NCI-H1105 (cell line): ENCODE results near the gene ADAMTS17.
"Not testable (repeated sequence)": the region's sequence is repeated elsewhere in the genome, so short reads cannot be mapped to it uniquely, and the experiment has no call there.

Source experiments
- DNase-seq: peaks from one replicate; lab custom pipeline; 2025; lab: John Stamatoyannopoulos, UW

ADAMTS17 gene

DNA sequence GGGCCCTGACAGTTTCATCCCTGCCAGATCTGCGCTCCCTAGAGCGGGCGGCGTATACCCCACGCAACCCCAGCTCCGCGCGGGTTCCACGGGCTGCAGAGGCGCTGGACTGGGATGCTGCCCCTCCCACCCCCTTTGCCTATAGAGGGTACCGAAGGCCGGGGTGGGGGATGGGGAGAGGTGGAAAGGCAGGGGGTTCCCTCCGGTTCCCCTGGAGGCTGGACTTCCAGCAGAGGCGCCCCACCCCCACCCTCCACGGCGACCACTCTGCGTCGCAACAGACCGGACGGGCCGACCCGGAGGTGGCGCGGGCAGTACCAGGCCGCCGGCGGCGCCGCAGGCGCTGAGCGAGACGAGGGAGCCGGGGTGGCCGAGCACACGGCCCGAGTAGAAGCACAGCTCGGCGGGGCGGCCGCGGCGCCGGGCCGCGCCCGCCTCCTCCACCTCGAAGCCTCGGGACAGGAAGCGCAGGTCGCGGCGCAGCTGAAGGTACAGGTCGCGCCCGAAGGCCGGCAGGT lies 995 bp downstream of the ADAMTS17 start:
- DNase-seq: no peak

DNA sequence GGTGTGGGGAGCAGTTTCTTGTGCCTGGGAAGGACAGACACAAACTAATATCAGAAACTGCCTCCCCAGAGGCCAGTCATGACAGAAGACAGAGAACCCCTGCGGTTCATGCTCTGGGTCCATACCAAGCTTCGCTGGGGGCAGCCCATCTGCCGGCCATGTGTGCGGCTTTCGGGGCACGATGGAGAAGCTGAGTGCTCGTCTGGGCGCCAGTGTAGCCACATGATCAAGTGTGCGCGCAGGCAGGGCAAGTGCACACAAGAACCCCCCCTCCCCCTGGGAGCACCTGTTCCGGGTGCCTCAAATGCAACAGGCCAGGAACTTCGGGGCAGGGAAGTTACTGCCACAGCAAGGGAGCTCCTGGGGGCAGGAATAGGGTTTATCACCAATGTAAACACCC lies 1.8 kb downstream of the ADAMTS17 start:
- no peak for DNase-seq

DNA sequence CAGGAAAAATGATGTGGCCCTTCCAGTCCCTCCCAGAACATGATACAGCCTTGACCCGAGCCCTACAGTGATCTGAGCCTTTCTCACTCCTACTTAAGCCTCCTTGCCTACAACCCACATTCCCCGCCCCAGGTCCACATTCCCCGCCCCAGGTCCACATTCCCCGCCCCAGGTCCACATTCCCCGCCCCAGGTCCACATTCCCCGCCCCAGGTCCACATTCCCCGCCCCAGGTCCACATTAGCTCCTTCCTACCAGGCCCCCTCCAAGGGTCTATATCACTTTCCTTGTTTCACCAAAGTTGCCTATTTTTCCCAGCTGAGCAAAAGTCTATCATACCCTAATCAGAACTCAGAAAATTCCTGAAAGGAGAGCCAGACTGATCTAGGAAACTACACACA lies 2.3 kb downstream of the ADAMTS17 start:
- DNase-seq: not testable (repeated sequence)

DNA sequence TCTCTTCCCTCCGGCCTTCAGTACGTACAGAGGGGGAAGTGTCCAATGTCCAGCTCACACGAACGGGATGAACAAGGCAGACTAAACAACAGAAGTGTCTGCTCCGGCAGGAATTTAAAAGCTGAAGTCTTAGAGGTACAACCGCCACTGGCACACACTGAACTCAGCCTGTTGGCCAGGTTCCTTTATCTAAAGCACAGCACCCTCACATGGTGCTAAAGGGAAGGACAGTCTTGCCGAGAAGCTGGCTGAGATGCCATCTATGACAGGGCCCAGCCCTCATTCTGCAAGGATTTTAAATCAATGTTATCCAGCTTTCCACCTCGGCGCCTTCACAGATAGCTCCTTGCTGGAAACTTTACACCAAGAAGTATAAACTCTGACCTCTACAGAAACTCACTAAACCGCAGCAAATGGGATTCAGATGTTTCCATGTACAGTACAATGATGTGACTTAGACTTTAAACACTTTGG lies 2.8 kb downstream of the ADAMTS17 start:
- DNase-seq: peak; percentile 8

DNA sequence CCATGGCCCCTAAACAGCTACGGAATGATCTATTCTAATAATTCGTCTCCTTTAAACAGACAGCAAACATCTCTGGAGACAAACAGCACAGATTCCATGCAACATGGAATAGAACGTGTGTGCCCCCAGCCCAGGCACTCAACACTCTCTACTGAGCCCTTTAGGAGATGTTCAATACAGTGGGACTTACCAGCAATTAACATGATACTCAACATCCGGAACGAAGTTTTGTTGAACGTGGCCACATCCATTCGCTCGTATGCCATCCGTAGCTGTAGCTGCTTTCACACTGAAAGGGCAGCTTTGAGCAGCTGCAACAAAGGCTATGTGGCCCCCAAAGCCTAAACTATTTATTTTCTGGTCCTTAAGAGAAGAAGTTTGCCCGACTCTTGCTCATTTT lies 3.5 kb downstream of the ADAMTS17 start:
- no peak for DNase-seq

DNA sequence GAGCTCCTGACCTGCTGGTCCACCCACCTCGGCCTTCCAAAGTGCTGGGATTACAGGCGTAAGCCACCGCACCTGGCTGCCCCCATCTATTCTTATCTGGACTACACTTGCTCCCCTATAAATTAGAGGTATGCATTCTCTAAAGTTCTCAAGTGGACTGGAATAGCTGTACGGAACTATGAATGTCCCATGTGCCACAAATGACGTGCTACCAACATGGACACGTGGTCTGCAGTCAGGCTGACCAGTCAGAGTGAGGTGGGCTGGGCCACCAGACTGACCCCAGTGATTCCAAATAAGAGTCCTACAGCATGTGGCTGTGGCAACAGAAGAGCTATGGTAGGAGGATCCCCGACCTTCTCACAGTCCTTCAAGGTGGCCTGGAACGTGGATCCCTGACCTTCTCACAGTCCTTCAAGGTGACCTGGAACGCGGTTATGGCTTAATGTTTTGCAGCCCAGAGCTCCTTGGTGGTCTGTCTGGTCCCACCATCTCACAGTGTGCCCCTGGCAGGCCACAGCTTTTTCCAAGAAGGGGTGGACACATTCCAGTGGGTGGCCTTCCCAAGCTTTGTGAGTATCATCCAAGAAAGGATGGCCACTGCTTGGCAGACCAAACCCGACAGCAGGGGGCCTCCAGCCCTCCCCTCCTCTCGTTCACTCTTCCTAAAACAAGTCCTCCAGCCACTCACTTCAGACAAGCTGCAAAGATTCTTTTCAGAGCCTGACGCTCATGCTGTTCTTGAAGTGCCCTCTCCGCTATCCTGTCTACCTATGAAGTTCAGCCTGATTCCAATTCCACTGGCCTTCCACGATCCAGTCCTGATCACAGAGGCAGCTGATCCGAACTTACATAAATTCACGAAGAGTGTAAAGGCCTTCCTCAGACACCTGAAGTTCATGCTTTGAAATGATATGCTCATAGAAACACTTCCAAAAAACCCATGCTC lies 4.4 kb downstream of the ADAMTS17 start:
- no peak for DNase-seq

DNA sequence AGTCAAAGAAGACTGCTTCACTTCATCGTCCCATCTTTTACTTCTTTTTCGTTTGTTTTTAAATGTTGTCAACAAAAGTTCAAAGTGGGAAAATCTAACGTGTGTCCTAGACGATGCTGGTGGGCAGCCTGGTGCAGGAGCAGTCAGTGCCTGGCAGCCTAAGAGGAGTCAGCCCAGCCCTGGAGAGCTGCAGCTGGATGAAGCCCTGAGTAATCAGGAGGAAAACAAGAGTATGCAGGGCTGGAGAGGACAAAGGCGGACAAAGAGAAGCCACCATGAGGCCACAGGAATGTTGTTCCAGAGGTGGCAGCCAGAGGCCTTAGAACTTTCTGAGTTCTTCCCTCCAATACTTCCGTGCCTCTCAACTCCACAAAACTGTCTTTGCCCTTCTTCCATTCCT lies 5.7 kb downstream of the ADAMTS17 start:
- DNase-seq: no peak

DNA sequence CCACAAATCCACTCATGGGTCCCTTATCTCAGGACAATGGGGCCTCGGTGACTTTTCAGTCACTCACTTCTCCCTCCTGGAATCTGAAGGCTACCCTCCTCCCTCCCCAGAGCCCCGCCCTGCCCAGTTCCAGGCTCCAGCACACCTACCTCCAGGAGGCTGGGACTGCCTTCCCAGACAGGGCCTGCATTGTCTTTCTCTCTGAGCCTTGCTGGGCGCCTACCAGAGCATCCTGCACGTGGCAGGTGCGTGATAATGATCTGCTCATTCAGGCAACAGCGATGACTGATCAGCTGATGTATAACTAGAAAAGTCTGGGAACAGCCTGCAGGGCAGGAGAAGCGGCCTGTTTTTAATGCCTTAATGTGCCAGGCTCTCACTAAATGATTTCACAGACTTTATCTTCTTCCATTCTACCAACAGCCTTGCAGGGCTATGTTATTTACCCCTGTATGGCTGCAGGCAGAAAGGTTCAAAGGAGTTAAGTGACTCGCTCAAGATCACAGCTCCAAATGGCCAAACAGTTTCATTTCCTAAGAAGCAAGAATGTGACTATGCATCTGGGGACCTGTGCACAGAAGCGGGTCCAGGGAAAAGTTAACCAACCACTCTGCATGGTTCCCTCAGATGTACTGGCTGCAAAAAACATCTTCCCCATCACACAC lies 6.3 kb downstream of the ADAMTS17 start:
- no peak for DNase-seq

DNA sequence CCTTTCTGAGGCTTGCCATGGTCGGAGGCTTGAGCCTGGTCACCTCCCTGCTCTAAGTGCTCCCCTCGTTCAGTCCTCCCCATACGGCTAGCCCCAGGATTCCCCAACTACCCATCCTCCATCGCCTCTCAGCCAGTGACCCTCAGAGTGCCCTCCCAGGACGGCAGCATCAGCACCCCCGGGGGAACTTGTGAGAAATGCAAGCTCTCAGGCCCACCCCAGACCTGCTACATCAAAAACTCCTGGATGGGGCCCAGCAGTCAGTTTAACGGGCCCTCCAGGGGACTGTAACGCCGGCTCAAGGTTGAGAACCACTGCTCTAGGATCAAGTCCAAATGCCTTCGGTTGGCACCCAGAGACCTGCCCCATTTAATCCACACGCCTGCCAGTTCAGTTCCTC lies 6.9 kb downstream of the ADAMTS17 start:
- no peak for DNase-seq

DNA sequence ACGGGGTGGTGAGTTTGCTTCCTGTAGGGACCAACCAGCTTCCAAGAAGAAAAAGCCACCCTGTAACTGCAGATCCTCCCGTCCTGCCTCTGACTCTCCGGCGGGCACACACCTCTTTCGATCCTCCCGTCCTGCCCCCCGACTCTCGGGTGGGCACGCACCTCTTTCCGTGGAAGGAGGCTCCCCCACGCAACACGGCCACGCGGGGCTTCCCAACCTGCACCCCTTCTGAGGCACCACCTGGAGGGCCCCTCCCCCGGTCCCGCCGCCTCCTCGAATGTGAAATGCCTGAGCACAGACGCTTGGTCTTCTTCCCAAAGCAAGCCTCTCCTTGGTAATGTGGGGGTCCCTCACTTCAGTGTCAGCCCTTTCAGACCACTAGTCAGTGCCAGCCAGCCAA lies 7.3 kb downstream of the ADAMTS17 start:
- DNase-seq: no peak

DNA sequence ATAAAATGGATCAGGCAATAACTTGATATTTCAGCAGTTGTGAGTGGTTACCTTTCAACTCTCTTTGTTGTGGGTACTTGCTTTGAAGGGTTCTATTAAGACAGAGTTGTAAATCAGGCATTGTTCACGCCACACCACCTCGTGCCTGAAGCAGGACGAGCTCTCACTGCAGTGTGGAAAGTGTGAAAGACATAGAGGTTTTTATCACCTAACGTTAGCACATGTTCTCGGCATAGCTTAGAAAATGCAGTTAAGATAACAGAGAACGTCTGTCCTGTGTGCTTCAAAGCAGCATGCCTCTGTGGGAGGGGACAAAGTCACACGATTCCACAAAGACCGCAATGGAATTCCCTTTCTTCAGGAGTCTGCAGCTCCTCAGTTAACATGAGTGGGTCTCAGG lies 7.8 kb downstream of the ADAMTS17 start:
- DNase-seq: no peak

DNA sequence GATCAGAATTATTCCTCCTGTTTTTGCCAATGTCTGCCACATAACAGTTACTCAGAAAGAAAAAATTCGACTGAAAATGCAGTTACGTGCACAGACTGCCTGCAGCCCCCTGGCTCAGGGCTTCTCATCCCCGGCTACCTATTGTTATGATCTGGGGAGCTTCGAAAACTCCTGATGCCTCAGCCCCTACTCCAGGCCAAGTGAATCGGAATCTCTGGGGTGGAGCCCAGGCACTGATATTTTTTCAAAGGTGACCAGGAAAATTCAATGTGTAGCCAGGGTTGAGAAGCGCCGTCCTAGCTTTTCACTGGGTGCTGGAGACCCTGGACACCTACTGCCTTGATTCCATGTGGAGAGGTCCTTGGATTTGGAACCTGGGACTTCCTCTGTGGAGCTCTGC lies 8.5 kb downstream of the ADAMTS17 start:
- DNase-seq: no peak

DNA sequence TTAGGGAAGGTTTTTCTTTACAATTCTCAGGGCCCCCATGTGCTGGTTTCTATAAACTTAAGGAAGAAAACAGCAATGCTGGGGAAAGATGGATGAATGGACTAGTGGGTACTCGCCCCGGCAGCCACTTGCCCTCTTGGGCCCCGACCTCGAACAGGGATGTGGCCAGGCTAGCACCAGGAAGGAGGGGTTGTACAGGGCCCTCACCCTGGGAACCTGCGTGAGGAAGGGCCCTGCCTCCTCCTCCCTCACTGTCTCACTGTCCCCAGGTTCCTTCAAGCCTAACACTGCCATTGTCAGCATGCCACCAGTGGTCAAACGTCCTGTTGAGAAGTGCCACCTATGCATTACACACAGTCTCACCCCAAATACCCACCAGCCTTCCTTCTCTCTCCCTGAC lies 9.1 kb downstream of the ADAMTS17 start:
- no peak for DNase-seq

DNA sequence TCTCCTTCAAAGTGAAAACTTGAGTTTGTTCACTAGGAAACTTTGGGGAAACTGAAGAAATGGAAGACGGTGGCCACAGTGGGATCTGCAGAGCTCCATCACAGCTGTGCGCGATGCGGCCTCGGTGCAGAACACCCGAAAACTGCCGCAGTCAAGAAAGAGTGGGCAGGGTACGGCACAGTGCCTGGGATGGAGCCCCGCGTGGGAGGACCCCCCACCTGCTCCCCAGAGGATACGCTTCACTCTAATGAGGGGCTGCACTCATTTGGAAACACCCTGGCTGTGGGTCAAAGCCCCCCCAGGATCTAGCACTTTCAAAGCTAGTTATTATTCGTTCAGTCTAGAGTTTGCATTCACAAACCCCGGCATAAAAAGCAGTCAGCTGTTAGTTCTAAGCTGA lies 9.5 kb downstream of the ADAMTS17 start:
- no peak for DNase-seq

DNA sequence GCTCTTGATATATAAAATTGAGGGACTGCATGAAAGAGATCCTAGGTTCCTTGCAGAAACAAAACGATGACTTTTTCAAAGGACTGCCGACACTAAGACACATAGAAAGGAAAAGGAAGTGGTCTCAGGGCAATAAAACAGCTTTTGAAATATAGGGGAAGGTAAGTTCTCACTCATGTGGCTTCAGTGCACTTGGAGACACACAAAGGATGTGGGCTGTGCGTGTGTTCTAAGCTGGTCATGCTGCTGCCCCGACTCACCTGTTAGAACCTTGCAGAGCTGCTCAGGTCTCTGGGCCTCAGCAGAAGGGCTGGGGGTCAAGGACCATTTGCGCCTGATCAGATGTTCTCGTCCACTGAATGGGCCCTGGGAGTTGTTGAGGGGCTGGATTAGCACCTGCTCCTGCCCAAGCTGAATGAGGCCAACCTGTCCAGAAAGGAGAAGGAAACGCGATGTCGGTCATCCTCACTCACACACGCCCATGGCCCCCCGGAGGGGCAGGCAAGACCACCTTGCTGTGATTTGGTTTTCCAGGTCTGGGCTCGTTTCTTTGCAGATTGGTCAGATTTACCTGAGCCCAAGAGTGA lies 11.1 kb downstream of the ADAMTS17 start:
- no peak for DNase-seq

DNA sequence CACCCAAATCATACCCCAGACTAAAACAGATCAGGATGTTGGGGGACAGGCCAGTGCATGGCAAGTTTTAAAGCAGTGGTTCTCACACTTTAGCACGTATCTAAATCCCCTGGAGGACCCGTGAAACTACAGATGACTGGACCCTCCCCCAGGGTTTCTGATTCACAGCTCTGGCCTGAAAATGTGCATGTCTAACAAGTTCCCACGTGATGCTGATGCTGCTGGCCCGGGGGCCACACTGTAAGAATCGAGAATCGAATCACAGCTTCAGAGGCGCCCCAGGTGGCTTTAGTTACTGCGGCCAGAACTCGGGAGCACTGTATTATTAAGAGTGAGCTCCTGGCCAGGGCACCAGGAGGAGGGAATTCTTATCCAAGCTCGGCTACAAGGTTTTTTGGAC lies 11.6 kb downstream of the ADAMTS17 start:
- DNase-seq: no peak

DNA sequence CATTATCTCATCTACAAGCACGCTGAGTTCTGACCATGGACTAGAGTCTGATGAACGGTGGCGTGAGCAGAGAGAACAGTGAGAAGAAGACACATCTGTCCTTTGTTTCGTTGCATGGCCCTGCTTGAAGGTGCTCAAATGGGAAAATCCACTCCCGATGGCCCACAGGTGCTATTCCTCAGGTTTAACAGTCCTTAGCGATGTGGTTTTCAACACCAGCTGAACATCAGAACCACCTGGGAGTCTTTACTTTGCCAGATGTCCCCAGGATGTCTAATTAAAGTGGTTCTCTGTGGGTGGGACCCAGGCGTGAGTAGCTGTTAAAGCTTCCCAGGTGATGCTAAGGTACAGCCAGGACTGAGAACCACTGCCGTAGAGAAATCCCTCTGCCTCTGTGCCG lies 13.0 kb downstream of the ADAMTS17 start:
- no peak for DNase-seq

DNA sequence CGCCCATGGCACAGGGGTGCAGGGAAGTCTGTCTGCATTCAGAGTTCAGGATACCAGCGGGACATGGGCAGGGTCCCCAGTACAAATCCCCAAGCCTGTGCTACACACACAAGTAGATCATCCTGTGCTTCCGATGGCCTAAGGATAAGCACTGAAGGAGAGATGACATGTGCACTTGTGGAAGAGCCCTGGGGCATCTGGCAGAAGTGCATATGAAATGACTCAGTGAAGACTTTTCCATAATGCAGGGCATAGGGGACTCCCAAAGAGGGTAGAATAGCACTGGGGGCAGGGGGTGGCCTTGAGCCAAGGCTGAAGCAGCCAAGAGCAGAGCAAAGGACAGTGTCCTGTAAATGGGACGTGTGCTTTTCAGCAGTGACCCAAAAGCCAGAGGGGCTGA lies 22.9 kb downstream of the ADAMTS17 start:
- DNase-seq: no peak

DNA sequence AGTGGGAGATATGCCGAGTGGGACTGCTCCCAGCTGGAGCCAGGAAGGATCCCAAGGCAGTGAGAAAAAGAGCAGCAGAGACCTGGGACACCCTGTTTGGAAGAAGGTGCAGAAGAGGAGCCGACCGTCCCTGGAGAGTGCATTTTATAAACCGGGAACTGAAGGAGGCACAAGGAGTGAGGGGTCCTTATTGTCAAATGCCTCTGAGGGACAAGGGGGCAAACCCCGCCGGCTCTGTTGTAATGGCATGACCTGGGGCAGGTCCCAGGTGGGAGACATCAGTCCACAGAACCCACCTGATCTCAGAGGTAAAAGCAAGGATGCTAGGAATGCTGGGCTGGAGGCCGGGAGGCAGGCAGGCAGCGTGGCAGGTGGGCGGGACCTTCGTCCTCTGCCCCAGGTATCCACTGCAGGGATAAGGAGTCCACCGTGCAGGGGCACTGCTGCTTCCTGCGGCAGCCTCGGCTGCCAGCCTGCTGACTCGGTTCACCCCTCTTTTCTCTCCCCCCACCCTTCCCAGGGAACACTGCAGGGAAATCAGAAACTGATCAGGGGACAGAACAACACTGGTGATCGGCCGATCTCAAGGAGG lies 26.9 kb downstream of the ADAMTS17 start:
- DNase-seq: no peak

DNA sequence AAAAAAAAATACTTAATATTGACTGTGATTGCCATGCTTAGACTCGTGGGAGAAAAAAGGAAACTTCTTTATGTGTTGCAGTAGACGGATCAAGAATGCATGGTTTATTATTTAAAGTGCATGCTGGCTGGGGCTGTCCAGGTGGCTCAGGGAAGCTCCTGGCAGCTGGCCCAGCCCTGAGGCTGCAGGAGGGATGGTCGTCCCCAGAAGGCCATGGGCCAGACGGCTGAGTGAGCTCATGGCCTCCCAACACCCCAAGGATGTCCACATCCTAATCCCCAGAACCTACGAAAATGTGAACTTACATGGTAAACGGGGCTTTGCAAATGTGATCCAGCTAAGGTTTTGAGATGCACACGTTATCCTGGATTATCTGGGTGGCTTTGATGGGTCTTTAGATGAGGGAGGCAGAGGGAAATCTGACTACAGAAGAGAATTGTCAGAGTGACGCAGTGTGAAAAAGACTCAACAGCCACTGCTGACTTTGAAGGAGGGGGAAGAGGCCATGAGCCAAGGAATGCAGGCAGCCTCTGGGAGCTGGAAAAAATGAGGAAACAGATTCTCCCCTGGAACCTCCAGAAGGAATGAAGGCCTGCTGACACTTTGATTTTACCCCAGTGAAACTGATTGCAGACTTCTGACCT lies 29.8 kb downstream of the ADAMTS17 start:
- no peak for DNase-seq

DNA sequence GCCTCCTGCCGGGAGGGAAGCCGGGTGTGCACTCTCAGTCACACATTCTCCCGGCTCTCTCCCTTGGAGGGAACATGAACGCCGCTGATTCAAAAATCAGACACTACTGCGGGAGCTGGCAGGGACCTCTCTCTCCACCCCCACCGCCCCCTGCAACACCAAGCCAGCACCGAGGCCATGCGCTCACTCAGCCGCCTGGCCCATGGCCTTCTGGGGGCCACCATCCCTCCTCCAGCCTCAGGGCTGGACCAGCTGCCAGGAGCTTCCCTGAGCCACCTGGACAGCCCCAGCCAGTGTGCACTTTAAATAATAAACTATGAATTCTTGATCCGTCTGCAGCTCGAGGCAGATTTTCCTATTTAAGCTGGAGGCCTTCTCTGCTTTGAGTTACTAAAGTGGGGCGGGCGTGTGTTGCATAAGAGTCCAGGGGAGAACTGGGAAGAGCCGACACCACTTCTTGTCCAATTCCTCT lies 30.6 kb downstream of the ADAMTS17 start:
- no peak for DNase-seq
